Mucosa of stomach (tissue), 1 donor: ENCODE results near the gene SERAC1.
"Not testable (repeated sequence)": the region's sequence is repeated elsewhere in the genome, so short reads cannot be mapped to it uniquely, and the experiment has no call there.

Source experiments
- H3K27me3 ChIP-seq: one replicate; pipeline ENCODE4 v1.7.0; 2013; ENCODE audit warnings: mild to moderate bottlenecking, low read length; ENCODE audit not compliant: control insufficient read depth, insufficient read depth
- H3K36me3 ChIP-seq: one replicate; pipeline ENCODE4 v1.7.0; 2013; ENCODE audit warnings: low read length; ENCODE audit not compliant: control insufficient read depth, insufficient read depth
- H3K4me1 ChIP-seq: one replicate; pipeline ENCODE4 v1.7.0; 2013; ENCODE audit warnings: mild to moderate bottlenecking, low read length; ENCODE audit not compliant: control insufficient read depth, insufficient read depth
- H3K4me3 ChIP-seq: one replicate; pipeline ENCODE4 v1.7.0; 2013; ENCODE audit warnings: low read length
- H3K9ac ChIP-seq: one replicate; pipeline ENCODE4 v1.7.0; 2013; ENCODE audit warnings: mild to moderate bottlenecking, low read length, moderate library complexity
- H3K9me3 ChIP-seq: one replicate; pipeline ENCODE4 v1.7.0; 2013; ENCODE audit warnings: mild to moderate bottlenecking, low read length, moderate library complexity; ENCODE audit not compliant: control insufficient read depth
- donor health status: Pancreatic carcinoma.

Gene SERAC1

GRCh38 chr6:158168040-158168289 lies at the start of gene SERAC1:
Gene SERAC1, minus strand, starts transcription at chr6:158168262. Its CDS starts 9,899 bp downstream, at chr6:158158363.
- Histone ChIP-seq H3K9me3 (no peaks in the 10 kb centered on the region), H3K4me1 (no peaks in the 10 kb centered on the region), H3K36me3 (no peaks in the 10 kb centered on the region), H3K27me3 (no peaks in the 10 kb centered on the region), H3K4me3 (peak within 1 kb of the TSS; percentile 44), H3K9ac (peak within 1 kb of the TSS; percentile 89)

DNA sequence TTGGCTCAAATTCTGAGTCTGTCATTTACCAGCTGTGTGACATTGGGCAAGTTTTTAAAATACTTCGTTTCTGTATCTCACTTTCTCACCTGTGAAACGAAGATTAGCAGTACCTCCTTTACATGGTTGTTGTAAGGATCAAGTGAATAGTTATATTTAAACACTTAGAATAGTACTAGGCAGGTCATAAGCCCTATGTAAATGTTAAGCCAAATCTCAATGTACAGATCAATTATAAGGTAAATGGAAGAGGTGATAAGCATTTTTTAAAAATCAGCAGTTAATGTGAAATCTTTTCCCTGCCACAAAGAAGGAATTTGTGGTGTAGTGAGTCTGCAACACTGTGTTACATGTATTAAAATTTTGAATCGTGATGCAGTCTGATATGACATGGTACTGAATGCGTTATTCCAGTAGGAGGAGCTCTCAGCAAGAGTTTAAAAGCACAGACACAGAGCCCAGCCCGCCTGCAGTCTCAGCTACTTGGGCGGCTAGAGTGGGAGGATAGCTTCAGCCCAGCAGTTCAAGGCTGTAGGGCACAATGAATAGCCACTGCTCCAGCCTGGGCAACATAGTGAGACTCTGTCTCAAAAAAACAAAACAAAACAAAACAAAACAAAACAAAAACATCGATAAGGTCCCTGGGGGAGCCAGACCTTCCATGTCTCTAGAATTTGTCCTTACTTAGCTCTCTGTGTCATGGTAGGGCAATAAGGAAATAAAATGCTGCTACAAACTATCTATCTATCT lies 46.0 kb upstream of the SERAC1 start:
- Histone ChIP-seq H3K36me3 (no peaks in the 10 kb centered on the region), H3K27me3 (no peaks in the 10 kb centered on the region), H3K4me3 (no peak overlapping the region), H3K9ac (no peak overlapping the region), H3K9me3 (no peaks in the 10 kb centered on the region), H3K4me1 (peaks cover 3% of the 10 kb centered on the region)

DNA sequence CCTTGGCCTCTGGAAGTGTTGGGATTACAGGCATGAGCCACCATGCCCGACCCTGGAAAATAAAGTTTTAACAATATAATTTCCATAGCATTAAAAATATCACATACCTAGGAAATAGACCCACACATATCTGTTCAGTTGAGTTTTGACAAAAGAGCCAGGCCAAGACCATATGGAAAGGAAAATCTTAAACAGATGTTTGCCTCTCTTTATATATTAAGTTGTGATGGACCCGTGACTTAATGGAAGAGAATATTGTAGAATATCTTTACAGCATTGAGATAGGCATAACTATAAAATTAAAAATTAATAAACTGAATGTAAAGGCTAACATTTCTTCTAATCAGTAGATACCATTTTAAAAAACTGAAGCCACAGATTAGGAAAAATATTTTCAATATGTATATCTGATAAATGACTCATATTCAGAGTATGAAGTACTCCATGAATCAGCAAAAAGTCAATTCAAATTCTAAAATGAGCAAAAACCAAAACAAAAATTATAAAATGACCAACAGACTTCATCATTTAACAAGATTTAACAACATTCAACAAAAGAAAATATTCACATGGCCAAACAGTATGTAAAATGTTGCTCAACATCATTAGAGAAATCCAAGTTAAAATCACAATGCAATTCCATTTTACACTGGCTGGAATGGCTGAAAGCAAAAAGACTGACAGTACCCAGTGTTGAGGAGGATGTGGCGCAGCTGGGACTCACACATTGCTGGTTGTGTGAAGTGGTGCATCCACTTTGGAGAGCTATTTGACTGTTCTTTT lies 43.4 kb upstream of the SERAC1 start:
- no peaks in the 10 kb centered on the region for H3K9me3 ChIP-seq
- no peaks in the 10 kb centered on the region for H3K27me3 ChIP-seq
- peaks cover 3% of the 10 kb centered on the region for H3K4me1 ChIP-seq
- no peak overlapping the region for H3K9ac ChIP-seq
- no peak overlapping the region for H3K4me3 ChIP-seq
- no peaks in the 10 kb centered on the region for H3K36me3 ChIP-seq

- H3K4me1 ChIP-seq, H3K9ac ChIP-seq, H3K9me3 ChIP-seq, H3K4me3 ChIP-seq, H3K27me3 ChIP-seq, H3K36me3 ChIP-seq: not testable (repeated sequence)
Observed at GRCh38 chr6:158209582-158210333, 41.7 kb upstream of the SERAC1 start.

DNA sequence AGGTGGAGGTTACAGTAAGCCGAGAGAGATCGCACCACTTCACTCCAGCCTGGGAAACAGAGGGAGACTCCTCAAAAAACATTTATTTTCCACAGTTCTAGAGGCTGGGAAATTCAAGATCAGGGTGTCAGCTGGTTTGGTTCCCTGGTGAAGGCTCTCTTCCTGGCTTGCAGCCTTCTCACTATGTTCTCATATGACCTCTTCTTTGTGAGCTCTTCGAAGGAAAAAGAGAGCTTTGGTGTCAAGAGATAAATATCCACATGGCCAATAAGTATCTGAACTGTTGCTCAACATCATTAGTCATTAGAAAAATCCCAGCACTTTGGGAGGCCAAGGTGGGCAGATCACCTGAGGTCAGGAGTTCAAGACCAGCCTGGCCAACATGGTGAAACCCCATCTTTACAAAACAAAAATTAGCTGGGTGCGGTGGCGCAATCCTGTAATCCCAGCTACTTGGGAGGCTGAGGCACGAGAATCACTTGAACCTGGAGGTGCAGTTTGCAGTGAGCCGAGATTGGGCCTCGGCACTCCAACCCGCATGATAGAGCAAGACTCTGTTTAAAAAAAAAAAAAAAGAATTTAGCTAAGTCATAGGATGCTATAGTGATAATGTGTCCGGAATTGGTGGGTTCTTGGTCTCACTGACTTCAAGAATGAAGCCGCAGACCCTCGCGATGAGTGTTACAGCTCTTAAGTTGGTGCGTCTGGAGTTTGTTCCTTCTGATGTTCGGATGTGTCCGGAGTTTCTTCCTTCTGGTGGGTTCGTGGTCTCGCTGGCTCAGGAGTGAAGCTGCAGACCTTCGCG lies 40.4 kb upstream of the SERAC1 start:
- not testable (repeated sequence) for H3K27me3 ChIP-seq, H3K9me3 ChIP-seq, H3K36me3 ChIP-seq

GRCh38 chr6:158207422-158207788 lies 39.3 kb upstream of the SERAC1 start:
- no peaks in the 10 kb centered on the region for H3K4me1 ChIP-seq
- H3K36me3 ChIP-seq, result no peaks in the 10 kb centered on the region
- no peak overlapping the region for H3K9ac ChIP-seq
- H3K27me3 ChIP-seq, result no peaks in the 10 kb centered on the region
- no peaks in the 10 kb centered on the region for H3K9me3 ChIP-seq
- H3K4me3 ChIP-seq, result no peak overlapping the region

More for the DNA sequence above, 40.4 kb upstream of the SERAC1 start:
- H3K9ac ChIP-seq, H3K4me3 ChIP-seq, H3K4me1 ChIP-seq: not testable (repeated sequence)

DNA sequence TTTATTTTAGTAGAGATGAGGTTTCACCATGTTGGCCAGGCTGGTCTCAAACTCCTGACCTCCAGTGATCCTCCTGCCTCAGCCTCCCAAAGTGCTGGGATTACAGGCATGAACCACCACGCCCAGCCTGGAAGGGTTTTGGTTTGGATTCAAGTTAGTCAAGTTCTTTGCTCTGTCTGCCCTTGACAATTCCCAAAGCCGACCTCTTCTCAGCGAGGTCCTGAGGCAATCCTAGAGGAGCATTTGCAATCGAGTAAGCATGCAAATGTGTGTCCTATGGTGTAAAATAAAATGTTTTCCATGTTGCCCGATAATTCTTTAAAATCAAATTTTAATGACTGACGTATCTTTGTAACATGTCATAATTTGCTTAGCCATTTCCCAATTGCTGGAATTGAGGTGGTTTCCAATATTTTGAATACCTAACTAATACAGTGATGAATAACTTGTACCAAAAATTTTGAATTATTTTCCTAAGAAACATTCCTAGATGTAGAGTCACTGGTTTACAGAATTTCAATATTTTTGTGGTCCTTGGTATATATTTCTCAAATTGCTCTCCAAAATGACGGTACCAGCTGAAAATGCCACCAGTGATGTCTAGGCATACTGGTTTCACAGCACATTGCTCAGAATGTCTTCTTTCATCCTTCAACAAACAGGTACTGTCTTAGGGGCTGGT lies 38.8 kb upstream of the SERAC1 start:
- H3K27me3 ChIP-seq, result no peaks in the 10 kb centered on the region
- H3K4me3 ChIP-seq, result no peak overlapping the region
- H3K9me3 ChIP-seq, result no peaks in the 10 kb centered on the region
- no peak overlapping the region for H3K9ac ChIP-seq
- no peaks in the 10 kb centered on the region for H3K4me1 ChIP-seq
- H3K36me3 ChIP-seq, result no peaks in the 10 kb centered on the region

GRCh38 chr6:158205169-158205944 lies 37.3 kb upstream of the SERAC1 start:
- no peak overlapping the region for H3K4me3 ChIP-seq
- no peaks in the 10 kb centered on the region for H3K4me1 ChIP-seq
- no peak overlapping the region for H3K9ac ChIP-seq
- H3K9me3 ChIP-seq, result no peaks in the 10 kb centered on the region
- H3K27me3 ChIP-seq, result no peaks in the 10 kb centered on the region
- no peaks in the 10 kb centered on the region for H3K36me3 ChIP-seq

GRCh38 chr6:158198461-158198860 lies 30.4 kb upstream of the SERAC1 start:
- Histone ChIP-seq H3K9me3 (no peaks in the 10 kb centered on the region), H3K9ac (no peak overlapping the region), H3K27me3 (no peaks in the 10 kb centered on the region), H3K4me3 (no peak overlapping the region), H3K4me1 (no peaks in the 10 kb centered on the region), H3K36me3 (no peaks in the 10 kb centered on the region)

DNA sequence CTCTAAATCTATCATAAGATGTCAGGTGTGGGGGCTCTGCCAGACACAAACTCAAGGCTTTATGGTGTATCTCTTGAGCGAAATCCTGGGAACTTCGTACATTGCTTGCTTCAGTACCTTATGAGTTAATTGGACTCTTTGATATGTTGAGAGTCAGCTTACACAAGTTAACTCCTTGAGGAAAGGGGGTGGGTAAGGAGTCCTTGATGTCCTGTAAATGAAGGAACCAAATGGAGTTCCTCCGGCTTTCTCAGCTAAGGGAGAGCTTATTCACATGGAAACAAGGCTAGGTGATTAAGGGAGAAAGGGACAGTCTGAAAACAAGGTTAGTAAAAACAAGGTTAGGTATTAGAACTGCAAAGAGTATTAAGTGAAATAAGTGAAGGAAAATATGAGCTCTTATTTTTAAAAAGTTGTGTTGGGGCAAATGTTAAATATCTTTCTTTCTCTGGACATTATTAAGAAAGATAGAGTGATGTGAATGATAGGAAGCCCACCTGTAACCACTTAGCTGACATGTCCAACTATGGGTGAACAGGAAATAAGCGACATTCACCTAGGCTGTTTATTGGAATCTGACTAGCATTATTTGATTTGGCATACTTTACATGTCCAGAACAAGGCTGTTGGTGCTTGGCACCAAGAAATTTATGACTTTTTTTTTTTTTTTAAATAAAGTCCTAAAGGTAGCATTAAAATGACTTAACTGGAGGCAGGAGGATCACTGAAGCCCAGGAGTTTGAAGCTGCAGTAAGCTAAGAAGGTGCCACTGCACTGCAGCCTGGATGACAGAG lies 26.6 kb upstream of the SERAC1 start:
- Histone ChIP-seq H3K9me3 (no peaks in the 10 kb centered on the region), H3K27me3 (no peaks in the 10 kb centered on the region), H3K4me1 (no peaks in the 10 kb centered on the region), H3K4me3 (no peak overlapping the region), H3K36me3 (no peaks in the 10 kb centered on the region), H3K9ac (no peak overlapping the region)
